Stimulated activated CD8-positive, alpha-beta memory T cell treated with anti-CD3 and anti-CD28 coated beads, Interleukin-12 subunit alpha, Interleukin-12 subunit beta, amount 100 ng/mL, for 4 hours (primary cell): ENCODE measurements around the gene DYNLRB2.
A peak's percentile ranks its signal among the peaks of the same experiment; 100 is the strongest.

Experiments used
- DNase-seq: peaks from one replicate; pipeline ENCODE4 v3.0.0-alpha.2; 2020; ENCODE audit warnings: low read depth

DYNLRB2 gene

GRCh38 chr16:80552277-80552676, 11.5 kb downstream of the DYNLRB2 start:
- DNase-seq, result no peak

- DNase-seq, result no peak
These were observed 13.2 kb downstream of the DYNLRB2 start for GRCh38 chr16:80554033-80554432.

- no peak for DNase-seq
These were observed 15.7 kb downstream of the DYNLRB2 start for GRCh38 chr16:80556481-80556880.

- DNase-seq, result no peak
These were observed 16.2 kb downstream of the DYNLRB2 start for GRCh38 chr16:80557037-80557436.

GRCh38 chr16:80559369-80559768, 18.6 kb downstream of the DYNLRB2 start:
- DNase-seq, result no peak

GRCh38 chr16:80563066-80563465, 22.3 kb downstream of the DYNLRB2 start:
- no peak for DNase-seq

- no peak for DNase-seq
These were observed 23.6 kb downstream of the DYNLRB2 start for GRCh38 chr16:80564394-80564793.

- peak; percentile 44 for DNase-seq
These were observed 28.8 kb downstream of the DYNLRB2 start for GRCh38 chr16:80569440-80570105.

GRCh38 chr16:80570106-80570478, 29.3 kb downstream of the DYNLRB2 start:
- DNase-seq, result no peak

GRCh38 chr16:80573700-80574120, 32.9 kb downstream of the DYNLRB2 start:
- DNase-seq, result no peak

- DNase-seq, result no peak
These were observed 35.6 kb downstream of the DYNLRB2 start for GRCh38 chr16:80576343-80576912.

GRCh38 chr16:80577485-80578280, 36.9 kb downstream of the DYNLRB2 start:
- no peak for DNase-seq

GRCh38 chr16:80580109-80580832, 39.5 kb downstream of the DYNLRB2 start:
- DNase-seq, result peak; percentile 16

- no peak for DNase-seq
These were observed 42.7 kb downstream of the DYNLRB2 start for GRCh38 chr16:80583466-80583865.

GRCh38 chr16:80585764-80586163, 45.0 kb downstream of the DYNLRB2 start:
- DNase-seq, result no peak

GRCh38 chr16:80586476-80586875, 45.7 kb downstream of the DYNLRB2 start:
- no peak for DNase-seq

GRCh38 chr16:80587071-80587470, 46.3 kb downstream of the DYNLRB2 start:
- no peak for DNase-seq

- DNase-seq, result no peak
These were observed 50.5 kb downstream of the DYNLRB2 start for GRCh38 chr16:80591071-80591915.

GRCh38 chr16:80592273-80592672, 51.5 kb downstream of the DYNLRB2 start:
- DNase-seq, result no peak

GRCh38 chr16:80594756-80595155, 54.0 kb downstream of the DYNLRB2 start:
- DNase-seq, result no peak

GRCh38 chr16:80596507-80597207, 55.9 kb downstream of the DYNLRB2 start:
- DNase-seq, result no peak
